Kidney (tissue), 14 donors: Measurements from ENCODE around the gene THADA. TPM values are rescaled to one million over a fixed set of nuclear protein-coding genes. Genes with fewer than 3 reads are reported as not detected.
A peak's percentile ranks its signal among the peaks of the same experiment; 100 is the strongest.

Experiments used
- DNase-seq, 5 donors: peaks; one replicate each; pipeline ENCODE4 v3.0.0-alpha.2; 2013 to 2020
- FAIRE-seq: peaks from 2 replicates; lab custom pipeline; 2012; peaks lifted over from hg19 to GRCh38; lab: Jason Lieb, UNC
- H3K27ac ChIP-seq, 2 donors: one replicate each; pipeline ENCODE4 v1.7.0; 2013; ENCODE audit warnings: low read depth in 2 of 2, low read length in 2 of 2, inconsistent platforms in 1 of 2
- H3K27me3 ChIP-seq: one replicate; pipeline ENCODE4 v1.7.1; 2013; ENCODE audit warnings: low read length, inconsistent platforms; ENCODE audit not compliant: control insufficient read depth, insufficient read depth
- H3K36me3 ChIP-seq, 3 donors: one replicate each; pipeline versions ENCODE4 v1.7.0 to v1.7.1; 2013; ENCODE audit warnings: low read length in 3 of 3, control low read depth in 1 of 3, inconsistent platforms in 1 of 3; ENCODE audit not compliant: insufficient read depth in 3 of 3, control insufficient read depth in 2 of 3
- H3K4me1 ChIP-seq, 3 donors: one replicate each; pipeline versions ENCODE4 v1.7.0 to v1.7.1; 2013; ENCODE audit warnings: low read length in 3 of 3, inconsistent platforms in 1 of 3, low read depth in 1 of 3; ENCODE audit not compliant: control insufficient read depth in 2 of 3, insufficient read depth in 2 of 3
- H3K4me3 ChIP-seq, 3 donors: one replicate each; pipeline versions ENCODE4 v1.7.0 to v1.8.1; 2013; ENCODE audit warnings: low read length in 3 of 3, control low read depth in 1 of 3, inconsistent platforms in 1 of 3
- H3K9ac ChIP-seq, 3 donors: one replicate each; pipeline versions ENCODE4 v1.7.0 to v1.7.1; 2013; ENCODE audit warnings: low read length in 3 of 3, control low read depth in 1 of 3, inconsistent platforms in 1 of 3
- H3K9me3 ChIP-seq, 3 donors: one replicate each; pipeline versions ENCODE4 v1.7.0 to v1.7.1; 2013; ENCODE audit warnings: low read length in 3 of 3, control low read depth in 1 of 3, inconsistent platforms in 1 of 3; ENCODE audit not compliant: control insufficient read depth in 2 of 3, insufficient read depth in 1 of 3
- intact Hi-C: fragments of 100-400 bp; cut with DNase I; formaldehyde crosslinking; loops from one replicate; pipeline ENCODE4 v1.11.1; 2022
- polyA plus RNA-seq: library from polyadenylated mRNA; stranded (reverse); fragments of 350-450 nt; fragmentation: Illumina TruSeq; extraction: RNeasy Lipid Tissue Mini Kit (QIAGEN cat#74804); gene quantifications from one replicate; pipeline ENCODE4 v1.2.3, GENCODE V29; 2014; ENCODE audit warnings: low read depth, low replicate concordance; ENCODE audit not compliant: insufficient read depth
- total RNA-seq: library from RNA; stranded (reverse); fragmentation: NEBNext Ultra II Directional; extraction: Animal tissue kit (Norgen Biotek cat#: 25700); gene quantifications from one replicate; pipeline ENCODE4 v1.2.1, GENCODE V29; 2021
- TF ChIP-seq, protein P1 (sequence below): IDR thresholded peaks from 3 replicates; pipeline ENCODE4 v1.5.1; 2012; ENCODE audit warnings: mild to moderate bottlenecking, moderate library complexity, borderline replicate concordance; ENCODE audit not compliant: insufficient read depth; ENCODE audit errors: extremely low read depth
- donor health status: control.
- donor health status: control.
- donor health status: control.
- donor health status: control.
- donor health status: control.
- donor health status: DM: yes; HTN: yes; CAD: no.
- donor health status: Normal renal cell carcinoma (clear cell type).

The THADA gene
- total and polyA plus RNA-seq, 2 donors from 2014 or later: 21.4 to 45.1 TPM

DNA sequence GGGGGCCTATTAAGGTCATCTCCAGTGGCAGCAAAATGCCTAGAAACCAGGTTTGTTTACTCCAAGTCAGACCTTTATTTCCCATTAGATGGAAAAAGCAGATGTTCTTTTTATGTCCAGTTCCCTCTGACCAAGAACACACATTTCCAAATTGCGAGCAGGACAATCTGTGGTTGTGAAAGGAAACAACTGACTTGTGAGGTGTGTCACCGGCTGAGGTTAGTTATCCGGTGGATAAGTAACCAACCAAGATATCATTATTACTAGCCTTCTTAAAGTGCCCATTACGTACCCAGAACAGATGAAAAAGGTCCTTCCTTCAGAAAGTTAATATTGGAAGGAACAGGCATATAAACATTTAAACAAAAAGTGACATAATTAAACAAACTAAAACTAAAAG, 112.9 kb downstream of the THADA start:
- Histone ChIP-seq H3K9me3 (no peaks in the 10 kb centered on the region), H3K36me3 (peaks cover 0 to 2% (median 0%) of the 10 kb centered on the region in 3 donors), H3K4me3 (peak overlapping the region in 2 of 3 donors; percentile 12 to 38), H3K4me1 (peaks cover 7 to 18% (median 8%) of the 10 kb centered on the region in 3 donors), H3K9ac (peak overlapping the region in 1 of 3 donors; percentile 56), H3K27ac (peak overlapping the region; percentile 40 to 53), H3K27me3 (no peaks in the 10 kb centered on the region)
- TF ChIP-seq, protein P1, sequence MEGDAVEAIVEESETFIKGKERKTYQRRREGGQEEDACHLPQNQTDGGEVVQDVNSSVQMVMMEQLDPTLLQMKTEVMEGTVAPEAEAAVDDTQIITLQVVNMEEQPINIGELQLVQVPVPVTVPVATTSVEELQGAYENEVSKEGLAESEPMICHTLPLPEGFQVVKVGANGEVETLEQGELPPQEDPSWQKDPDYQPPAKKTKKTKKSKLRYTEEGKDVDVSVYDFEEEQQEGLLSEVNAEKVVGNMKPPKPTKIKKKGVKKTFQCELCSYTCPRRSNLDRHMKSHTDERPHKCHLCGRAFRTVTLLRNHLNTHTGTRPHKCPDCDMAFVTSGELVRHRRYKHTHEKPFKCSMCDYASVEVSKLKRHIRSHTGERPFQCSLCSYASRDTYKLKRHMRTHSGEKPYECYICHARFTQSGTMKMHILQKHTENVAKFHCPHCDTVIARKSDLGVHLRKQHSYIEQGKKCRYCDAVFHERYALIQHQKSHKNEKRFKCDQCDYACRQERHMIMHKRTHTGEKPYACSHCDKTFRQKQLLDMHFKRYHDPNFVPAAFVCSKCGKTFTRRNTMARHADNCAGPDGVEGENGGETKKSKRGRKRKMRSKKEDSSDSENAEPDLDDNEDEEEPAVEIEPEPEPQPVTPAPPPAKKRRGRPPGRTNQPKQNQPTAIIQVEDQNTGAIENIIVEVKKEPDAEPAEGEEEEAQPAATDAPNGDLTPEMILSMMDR: no peak
- DNase-seq: peak in 1 of 5 donors; percentile 48
- intact Hi-C loops: loop anchor here (10.0 kb wide), 1 partner anchor 508 kb away; no protein-coding TSS in a partner anchor
- peak; percentile 63 for FAIRE-seq

DNA sequence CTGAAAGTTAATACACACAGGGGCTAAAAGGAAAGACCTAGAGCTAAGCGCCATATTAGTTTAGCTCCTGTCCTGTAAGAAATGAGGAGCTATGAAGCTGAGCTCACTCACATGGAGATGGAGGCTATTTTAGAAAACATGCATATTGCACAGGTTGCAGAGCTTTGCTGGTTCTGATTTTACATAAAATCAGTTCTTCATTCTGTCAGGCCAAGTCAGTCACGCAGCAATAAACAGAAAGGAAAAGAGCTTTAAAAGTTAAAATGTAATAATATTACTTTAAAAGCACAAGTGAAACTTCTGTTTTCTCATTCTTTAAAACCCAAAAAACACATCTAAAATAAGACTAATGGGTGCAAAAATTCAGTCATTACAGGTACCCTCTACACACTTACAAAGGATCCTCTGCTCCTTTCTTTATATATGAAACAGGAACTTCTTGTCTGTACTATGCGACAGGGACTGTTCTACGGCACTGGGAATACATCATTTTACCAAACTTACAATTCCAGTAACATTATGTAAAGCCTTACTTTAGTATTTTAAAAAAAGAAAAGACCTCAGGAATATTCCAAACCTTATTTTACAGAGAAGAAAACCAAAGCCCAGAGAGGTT, 113.8 kb downstream of the THADA start:
- H3K4me3 ChIP-seq: peak overlapping the region in 1 of 3 donors; percentile 12
- DNase-seq (no peak), FAIRE-seq (no peak)
- H3K27ac ChIP-seq: peak overlapping the region in 1 of 2 donors; percentile 40
- TF ChIP-seq, protein P1: no peak
- no peaks in the 10 kb centered on the region for H3K27me3 ChIP-seq
- peaks cover 7 to 18% (median 8%) of the 10 kb centered on the region in 3 donors for H3K4me1 ChIP-seq
- peaks cover 0 to 2% (median 0%) of the 10 kb centered on the region in 3 donors for H3K36me3 ChIP-seq
- no peak overlapping the region for H3K9ac ChIP-seq
- intact Hi-C loops: loop anchor here (10.0 kb wide), 1 partner anchor 507 kb away; no protein-coding TSS in a partner anchor
- no peaks in the 10 kb centered on the region for H3K9me3 ChIP-seq

DNA sequence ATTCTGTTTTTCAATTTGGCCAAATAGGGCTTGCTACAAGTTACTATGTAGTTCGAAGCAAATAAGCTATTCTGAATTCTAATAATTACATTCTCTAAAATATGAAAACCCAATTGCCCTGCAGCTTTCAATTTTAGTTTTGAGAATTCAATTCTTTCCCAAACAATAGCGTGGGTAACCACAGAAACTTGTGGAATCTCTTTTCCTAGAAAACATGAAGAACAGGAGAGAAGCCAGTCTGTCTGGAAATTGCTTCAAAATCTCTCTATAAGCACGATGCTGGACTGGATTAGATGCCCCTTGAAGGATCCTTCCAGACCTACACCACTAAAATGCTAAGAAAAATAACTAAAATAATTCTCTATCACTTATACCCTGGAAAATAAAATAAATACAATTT, 115.0 kb downstream of the THADA start:
- intact Hi-C loops: loop anchor here (10.0 kb wide), 1 partner anchor 506 kb away; no protein-coding TSS in a partner anchor
- Histone ChIP-seq H3K4me1 (peaks cover 5 to 18% (median 7%) of the 10 kb centered on the region in 3 donors), H3K27ac (no peak overlapping the region), H3K9ac (no peak overlapping the region), H3K4me3 (no peak overlapping the region), H3K36me3 (peaks cover 0 to 2% (median 0%) of the 10 kb centered on the region in 3 donors), H3K27me3 (no peaks in the 10 kb centered on the region), H3K9me3 (no peaks in the 10 kb centered on the region)
- no peak for FAIRE-seq
- DNase-seq: no peak
- TF ChIP-seq, protein P1: no peak
